GM12872 (cell line): Measurements from ENCODE around the gene RNFT2.

Source experiments
- TF ChIP-seq, protein P1 (sequence below): IDR thresholded peaks from 3 replicates; pipeline ENCODE4 v1.5.1; 2011; ENCODE audit warnings: low read depth, mild to moderate bottlenecking, low read length, moderate library complexity; ENCODE audit not compliant: insufficient read depth

The RNFT2 gene

DNA sequence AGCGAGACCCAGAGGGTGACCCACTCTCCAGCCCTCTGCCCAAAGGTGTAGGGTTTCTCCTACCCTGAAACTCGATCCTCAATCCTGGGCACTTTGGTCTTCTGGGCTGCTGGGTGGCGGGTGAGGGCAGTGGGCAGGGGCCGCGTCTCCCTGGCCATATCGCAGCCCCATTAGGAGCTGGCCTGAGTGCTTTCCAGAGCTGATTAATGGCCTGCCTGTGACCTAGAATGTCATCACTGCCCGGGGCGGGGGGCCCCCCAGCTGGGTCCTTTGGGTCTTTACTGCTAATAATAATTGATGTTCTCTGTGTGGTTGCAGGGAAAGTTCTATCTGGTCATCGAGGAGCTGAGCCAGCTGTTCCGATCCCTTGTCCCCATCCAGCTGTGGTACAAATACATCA lies 95.4 kb downstream of the RNFT2 start:
- TF ChIP-seq, protein P1, sequence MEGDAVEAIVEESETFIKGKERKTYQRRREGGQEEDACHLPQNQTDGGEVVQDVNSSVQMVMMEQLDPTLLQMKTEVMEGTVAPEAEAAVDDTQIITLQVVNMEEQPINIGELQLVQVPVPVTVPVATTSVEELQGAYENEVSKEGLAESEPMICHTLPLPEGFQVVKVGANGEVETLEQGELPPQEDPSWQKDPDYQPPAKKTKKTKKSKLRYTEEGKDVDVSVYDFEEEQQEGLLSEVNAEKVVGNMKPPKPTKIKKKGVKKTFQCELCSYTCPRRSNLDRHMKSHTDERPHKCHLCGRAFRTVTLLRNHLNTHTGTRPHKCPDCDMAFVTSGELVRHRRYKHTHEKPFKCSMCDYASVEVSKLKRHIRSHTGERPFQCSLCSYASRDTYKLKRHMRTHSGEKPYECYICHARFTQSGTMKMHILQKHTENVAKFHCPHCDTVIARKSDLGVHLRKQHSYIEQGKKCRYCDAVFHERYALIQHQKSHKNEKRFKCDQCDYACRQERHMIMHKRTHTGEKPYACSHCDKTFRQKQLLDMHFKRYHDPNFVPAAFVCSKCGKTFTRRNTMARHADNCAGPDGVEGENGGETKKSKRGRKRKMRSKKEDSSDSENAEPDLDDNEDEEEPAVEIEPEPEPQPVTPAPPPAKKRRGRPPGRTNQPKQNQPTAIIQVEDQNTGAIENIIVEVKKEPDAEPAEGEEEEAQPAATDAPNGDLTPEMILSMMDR = no peak

DNA sequence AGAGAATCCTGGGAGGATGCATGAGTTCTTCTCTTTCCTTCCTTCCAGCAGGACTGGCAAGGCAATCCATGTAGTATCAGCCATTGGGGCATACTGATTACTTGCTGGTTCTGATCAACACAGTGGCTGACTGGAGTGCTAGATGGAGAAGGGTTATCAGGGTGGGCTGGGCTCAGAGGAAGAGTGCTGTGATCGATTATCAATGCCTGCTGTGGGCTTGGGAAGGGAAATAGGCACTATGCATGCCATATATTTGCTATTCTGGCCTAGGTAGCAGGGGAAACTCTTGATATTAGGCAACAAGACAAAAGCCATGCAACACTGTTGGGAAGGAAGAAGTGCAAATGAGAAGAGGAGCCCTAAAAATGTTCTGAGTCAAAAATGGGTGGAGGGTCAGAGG lies 97.4 kb downstream of the RNFT2 start:
- TF ChIP-seq, protein P1 = no peak

DNA sequence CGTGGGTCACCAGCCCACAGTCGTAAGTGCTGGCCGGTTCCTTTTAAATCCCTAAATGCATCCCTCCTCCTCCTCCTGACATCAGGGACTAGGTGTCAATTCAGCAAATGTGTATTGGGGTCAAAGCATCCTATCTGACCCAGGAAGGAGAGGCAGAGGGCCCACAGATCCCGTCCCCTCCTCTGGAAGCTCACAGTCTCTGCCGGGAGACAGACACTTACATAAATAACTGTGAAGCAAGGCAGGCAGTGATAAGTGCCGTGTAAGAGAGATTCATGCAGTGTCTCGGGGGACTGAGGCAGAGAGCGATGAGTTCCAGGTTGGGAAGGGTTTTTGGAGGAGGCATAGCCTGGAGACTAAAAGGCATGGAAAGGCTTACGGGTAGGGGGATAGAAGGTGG lies 99.0 kb downstream of the RNFT2 start:
- TF ChIP-seq, protein P1 = no peak

DNA sequence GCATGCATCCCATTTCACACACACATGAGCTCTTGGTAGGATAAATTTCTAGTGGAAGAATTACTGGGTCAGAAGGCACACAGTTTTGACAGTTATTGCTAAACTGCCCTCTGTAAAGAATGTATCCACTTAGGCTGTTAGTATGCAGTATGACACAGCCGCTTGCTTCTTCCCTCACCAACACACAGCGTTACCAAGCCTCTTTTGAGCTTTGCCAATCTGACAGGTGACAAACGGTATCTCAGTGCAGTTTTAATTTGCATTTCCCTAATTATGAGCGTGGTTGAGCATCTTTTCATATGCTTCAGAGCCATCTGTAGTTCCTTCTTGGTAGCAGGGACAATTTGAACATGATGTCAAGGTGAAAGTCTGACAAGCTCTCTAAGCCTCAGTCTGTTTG lies 100.2 kb downstream of the RNFT2 start:
- TF ChIP-seq, protein P1 = no peak

DNA sequence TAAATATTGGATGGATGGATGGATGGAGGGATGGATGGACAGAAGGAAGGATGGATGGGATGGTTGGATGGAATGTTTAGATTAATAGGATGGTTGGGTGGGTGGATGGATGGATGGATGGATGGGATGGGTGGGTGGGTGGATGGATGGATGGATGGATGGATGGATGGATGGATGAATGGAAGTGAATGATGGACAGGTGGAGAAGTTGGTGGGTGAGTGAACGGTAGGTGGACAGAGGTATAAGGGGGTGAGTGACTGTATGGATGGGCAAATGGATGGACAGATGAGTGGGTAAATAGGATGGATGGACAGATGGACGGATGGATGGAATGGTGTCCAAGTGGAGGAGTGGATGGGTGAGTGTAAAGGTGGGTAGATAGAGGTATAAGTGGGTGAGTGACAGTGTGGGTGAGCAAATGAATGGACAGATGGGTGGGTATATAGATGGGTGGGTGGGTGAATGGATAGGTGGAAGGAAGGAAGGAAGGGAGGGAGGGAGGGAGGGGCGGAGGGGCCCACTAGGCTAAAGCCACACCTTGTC lies 101.2 kb downstream of the RNFT2 start:
- TF ChIP-seq, protein P1 = no peak

DNA sequence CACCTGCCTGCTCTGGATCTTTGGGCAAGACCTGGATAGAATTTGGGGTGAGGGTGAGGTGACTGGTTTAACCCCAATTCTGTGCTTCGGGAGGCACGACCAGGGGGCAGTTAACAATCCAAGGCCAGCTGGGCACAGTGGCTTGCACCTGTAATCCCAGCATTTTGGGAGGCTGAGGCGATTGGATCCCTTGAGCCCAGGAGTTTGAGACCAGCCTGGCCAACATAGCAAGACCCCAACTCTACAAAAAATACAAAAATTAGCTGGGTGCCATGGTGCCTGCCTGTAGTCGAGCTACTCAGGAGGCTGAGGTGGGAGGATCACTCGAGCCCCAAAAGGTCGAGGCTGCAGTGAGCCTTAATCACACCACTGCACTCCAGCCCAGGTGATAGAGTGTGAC lies 105.0 kb downstream of the RNFT2 start:
- TF ChIP-seq, protein P1 = no peak

DNA sequence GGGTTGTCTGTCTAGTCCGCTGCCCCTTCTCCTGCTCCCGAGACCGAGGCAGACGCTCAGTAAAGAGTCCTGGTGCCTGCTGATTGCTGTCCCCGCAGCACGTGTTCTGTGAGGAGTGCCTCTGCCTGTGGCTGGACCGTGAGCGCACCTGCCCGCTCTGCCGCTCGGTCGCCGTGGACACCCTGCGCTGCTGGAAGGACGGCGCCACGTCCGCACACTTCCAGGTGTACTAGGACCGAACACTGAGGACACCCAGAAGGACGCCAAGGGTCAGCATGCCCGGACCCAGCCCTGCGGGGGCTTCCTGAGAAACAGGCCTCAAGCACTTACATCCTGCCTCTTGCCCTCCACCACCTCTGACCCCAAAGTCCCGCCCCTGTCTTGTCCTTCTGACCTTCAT lies 111.1 kb downstream of the RNFT2 start:
- TF ChIP-seq, protein P1 = no peak
